Measurements from ENCODE around the gene FADS1. TPM values are rescaled to one million over a fixed set of nuclear protein-coding genes. Genes with fewer than 3 reads are reported as not detected.

FADS1 gene
- total RNA-seq, 6 donors from 2014 or later = 38.8 to 63.7 (median 53.2) TPM

DNA sequence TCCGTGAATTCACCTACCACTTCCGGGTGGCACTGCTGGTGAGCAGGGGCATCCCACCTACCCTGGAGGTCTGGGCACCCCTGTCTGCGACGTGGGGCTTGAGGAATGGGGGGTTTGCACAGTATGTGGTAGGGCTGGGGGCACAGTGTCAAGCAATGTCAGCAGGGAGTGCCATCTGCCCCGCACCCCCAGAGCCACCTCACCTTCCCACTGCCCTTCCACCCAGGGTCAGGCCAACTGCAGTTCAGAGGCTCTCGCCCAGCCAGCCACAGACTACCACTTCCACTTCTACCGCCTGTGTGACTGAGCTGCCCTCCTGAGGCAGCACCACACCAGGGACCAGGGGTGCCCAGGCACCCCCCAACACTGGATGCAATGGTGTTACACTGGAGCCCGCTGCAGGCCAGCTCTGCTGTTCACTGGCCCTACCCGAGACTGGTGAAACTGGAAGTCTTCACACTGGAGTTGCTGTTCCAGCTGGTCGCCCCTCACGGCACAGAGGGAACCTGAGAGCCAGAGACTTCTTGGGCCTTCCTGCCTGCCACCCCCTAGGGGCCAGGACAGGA is 30.9 kb downstream of the FADS1 start:
- H3K9me3 ChIP-seq = no peaks in the 10 kb centered on the region
- DNase-seq = no peak
- TF ChIP-seq EP300 (IDR thresholded peaks at IDR 0.05) = no peak
- no peak for TF ChIP-seq POLR2A (IDR thresholded peaks at IDR 0.05)
- TF ChIP-seq, protein P1, sequence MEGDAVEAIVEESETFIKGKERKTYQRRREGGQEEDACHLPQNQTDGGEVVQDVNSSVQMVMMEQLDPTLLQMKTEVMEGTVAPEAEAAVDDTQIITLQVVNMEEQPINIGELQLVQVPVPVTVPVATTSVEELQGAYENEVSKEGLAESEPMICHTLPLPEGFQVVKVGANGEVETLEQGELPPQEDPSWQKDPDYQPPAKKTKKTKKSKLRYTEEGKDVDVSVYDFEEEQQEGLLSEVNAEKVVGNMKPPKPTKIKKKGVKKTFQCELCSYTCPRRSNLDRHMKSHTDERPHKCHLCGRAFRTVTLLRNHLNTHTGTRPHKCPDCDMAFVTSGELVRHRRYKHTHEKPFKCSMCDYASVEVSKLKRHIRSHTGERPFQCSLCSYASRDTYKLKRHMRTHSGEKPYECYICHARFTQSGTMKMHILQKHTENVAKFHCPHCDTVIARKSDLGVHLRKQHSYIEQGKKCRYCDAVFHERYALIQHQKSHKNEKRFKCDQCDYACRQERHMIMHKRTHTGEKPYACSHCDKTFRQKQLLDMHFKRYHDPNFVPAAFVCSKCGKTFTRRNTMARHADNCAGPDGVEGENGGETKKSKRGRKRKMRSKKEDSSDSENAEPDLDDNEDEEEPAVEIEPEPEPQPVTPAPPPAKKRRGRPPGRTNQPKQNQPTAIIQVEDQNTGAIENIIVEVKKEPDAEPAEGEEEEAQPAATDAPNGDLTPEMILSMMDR (IDR thresholded peaks at IDR 0.05) = no peak
- TF ChIP-seq POLR2AphosphoS5 (IDR thresholded peaks at IDR 0.05) = no peak
- H3K4me1 ChIP-seq = peaks cover 0 to 2% (median 1%) of the 10 kb centered on the region in 4 donors
- no peak overlapping the region for H3K27ac ChIP-seq
- no peaks in the 10 kb centered on the region for H3K27me3 ChIP-seq
- H3K36me3 ChIP-seq = peaks cover 16 to 80% (median 63%) of the 10 kb centered on the region in 4 donors
- ATAC-seq (ENCODE audit: low FRiP score in 2 of 2) = no peak
- no peak overlapping the region for H3K4me3 ChIP-seq
- WGBS, 2 donors = 89 to 96% methylated on average over 3 to 5 of the region's 11 CpGs

DNA sequence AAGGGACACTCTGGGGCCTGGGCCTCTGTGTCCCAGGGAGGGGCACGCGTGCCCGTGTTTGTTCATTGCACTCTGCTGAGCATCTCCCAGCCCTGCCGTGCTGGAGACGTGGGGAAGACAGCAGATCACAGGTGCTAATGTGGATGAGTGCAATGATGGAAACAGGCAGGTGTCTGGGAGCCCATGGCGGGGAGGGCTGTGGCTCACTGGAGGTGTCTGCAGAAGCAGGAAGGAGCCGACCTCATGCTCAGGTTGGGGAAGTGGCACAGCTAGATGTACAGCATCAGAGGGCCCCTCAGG is 32.3 kb downstream of the FADS1 start:
- no peak for TF ChIP-seq POLR2AphosphoS5 (IDR thresholded peaks at IDR 0.05)
- TF ChIP-seq, protein P1 (IDR thresholded peaks at IDR 0.05) = no peak
- no peak for TF ChIP-seq POLR2A (IDR thresholded peaks at IDR 0.05)
- TF ChIP-seq EP300 (IDR thresholded peaks at IDR 0.05) = no peak
- WGBS, 2 donors = 75 to 92% methylated on average over 6 to 7 of the region's 7 CpGs
- Histone ChIP-seq H3K27ac (no peak overlapping the region), H3K36me3 (peaks cover 16 to 70% (median 53%) of the 10 kb centered on the region in 4 donors), H3K27me3 (no peaks in the 10 kb centered on the region), H3K4me1 (no peaks in the 10 kb centered on the region), H3K9me3 (no peaks in the 10 kb centered on the region), H3K4me3 (no peak overlapping the region)
- ATAC-seq (ENCODE audit: low FRiP score in 2 of 2) = no peak
- no peak for DNase-seq

DNA sequence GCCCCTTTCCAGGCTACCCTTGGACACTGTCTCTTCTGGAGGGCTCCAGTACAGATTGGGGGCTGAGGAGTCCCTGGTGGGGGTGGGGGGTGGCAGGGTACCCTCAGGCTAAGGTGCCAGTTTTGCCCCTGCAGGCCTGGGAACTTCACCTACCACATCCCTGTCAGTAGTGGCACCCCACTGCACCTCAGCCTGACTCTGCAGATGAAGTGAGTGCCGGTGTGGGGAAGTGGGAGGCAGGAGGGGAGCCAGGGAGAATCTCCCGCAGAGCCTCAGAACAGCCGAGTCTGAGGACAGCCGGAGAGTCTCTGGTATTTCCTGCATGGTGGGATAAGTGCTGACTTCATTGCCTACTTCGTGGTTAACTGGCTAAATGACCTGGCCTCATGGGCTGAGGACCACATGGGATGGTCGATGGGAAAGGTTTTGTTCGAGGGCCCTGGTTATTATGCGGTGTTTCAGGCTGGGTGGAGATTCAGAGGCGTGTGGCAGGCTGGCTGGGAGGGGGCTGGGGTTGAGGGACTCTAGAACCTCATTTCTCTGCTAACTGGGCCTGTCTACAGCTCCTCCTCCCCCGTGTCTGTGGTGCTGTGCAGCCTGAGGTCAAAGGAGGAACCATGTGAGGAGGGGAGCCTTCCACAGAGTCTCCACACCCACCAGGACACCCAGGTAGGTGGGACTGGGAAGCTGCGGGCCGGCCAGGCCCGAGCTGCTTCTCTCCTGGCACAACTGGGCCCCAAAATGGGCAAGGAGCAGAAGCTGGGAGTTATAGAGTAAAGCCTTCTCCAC is 32.9 kb downstream of the FADS1 start:
- Histone ChIP-seq H3K9me3 (no peaks in the 10 kb centered on the region), H3K27me3 (no peaks in the 10 kb centered on the region), H3K4me1 (no peaks in the 10 kb centered on the region), H3K27ac (no peak overlapping the region), H3K4me3 (no peak overlapping the region), H3K36me3 (peaks cover 13 to 64% (median 48%) of the 10 kb centered on the region in 4 donors)
- WGBS, 2 donors = 59 to 72% methylated on average over 10 to 11 of the region's 13 CpGs
- no peak for ATAC-seq (ENCODE audit: low FRiP score in 2 of 2)
- TF ChIP-seq POLR2A (IDR thresholded peaks at IDR 0.05) = no peak
- TF ChIP-seq EP300 (IDR thresholded peaks at IDR 0.05) = no peak
- no peak for TF ChIP-seq POLR2AphosphoS5 (IDR thresholded peaks at IDR 0.05)
- TF ChIP-seq, protein P1 (IDR thresholded peaks at IDR 0.05) = no peak
- DNase-seq = peak in 1 of 2 donors; percentile 55

DNA sequence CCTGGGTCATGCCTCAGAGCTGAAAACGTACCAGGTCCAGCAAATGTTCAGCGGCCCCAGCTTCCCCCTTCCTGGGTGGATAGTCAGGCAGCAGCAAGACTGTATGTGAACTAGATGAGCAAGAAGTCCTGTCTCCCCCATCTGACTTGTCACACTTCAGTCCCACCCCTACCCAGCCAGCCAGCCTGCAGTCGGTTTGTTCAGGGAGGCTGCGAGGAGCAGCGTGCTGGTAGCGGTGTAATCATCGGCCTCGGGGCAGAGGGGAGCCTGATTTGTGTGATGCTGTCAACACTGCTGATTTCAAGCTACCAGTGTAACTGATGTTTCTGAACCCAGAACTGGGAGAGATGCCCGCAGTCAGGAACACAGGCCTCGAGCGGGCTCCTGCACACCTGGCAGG is 34.0 kb downstream of the FADS1 start:
- Histone ChIP-seq H3K27ac (no peak overlapping the region), H3K4me3 (no peak overlapping the region), H3K27me3 (no peaks in the 10 kb centered on the region), H3K9me3 (no peaks in the 10 kb centered on the region), H3K4me1 (peaks cover 0 to 2% (median under 1%) of the 10 kb centered on the region in 4 donors), H3K36me3 (peaks cover 3 to 53% (median 39%) of the 10 kb centered on the region in 4 donors)
- ATAC-seq (ENCODE audit: low FRiP score in 2 of 2) (no peak), DNase-seq (peak in 1 of 2 donors; percentile 29)
- WGBS, 2 donors = 95 to 97% methylated on average over 9 to 11 of the region's 11 CpGs
- TF ChIP-seq POLR2A (IDR thresholded peaks at IDR 0.05) (no peak), POLR2AphosphoS5 (IDR thresholded peaks at IDR 0.05) (no peak), EP300 (IDR thresholded peaks at IDR 0.05) (no peak)
- TF ChIP-seq, protein P1 (IDR thresholded peaks at IDR 0.05) = no peak
